ENCODE measurements around the gene NHP2.

Gene NHP2

GRCh38 chr5:178177569-178177968 lies 23.9 kb upstream of the NHP2 start:
- Histone ChIP-seq H3K36me3 (ENCODE audit: control insufficient read depth in 5 of 5, insufficient read depth in 5 of 5, low read length in 5 of 5) (no peaks in the 10 kb centered on the region), H3K9ac (ENCODE audit: low read length in 5 of 5) (no peak overlapping the region), H3K27ac (ENCODE audit: low read depth, low read length) (no peak overlapping the region), H3K4me1 (ENCODE audit: control insufficient read depth in 5 of 5, insufficient read depth in 5 of 5, low read length in 5 of 5) (no peaks in the 10 kb centered on the region), H3K27me3 (ENCODE audit: control insufficient read depth in 5 of 5, insufficient read depth in 4 of 5, low read length in 5 of 5) (peaks cover 0 to 10% (median 2%) of the 10 kb centered on the region in 5 donors), H3K9me3 (ENCODE audit: control insufficient read depth in 5 of 5, low read length in 5 of 5) (peaks cover 0 to 3% (median 0%) of the 10 kb centered on the region in 5 donors), H3K4me3 (ENCODE audit: low read depth in 1 of 5, low read length in 5 of 5) (no peak overlapping the region)

- Histone ChIP-seq H3K9ac (ENCODE audit: low read length in 5 of 5) (no peak overlapping the region), H3K9me3 (ENCODE audit: control insufficient read depth in 5 of 5, low read length in 5 of 5) (peaks cover 0 to 3% (median 0%) of the 10 kb centered on the region in 5 donors), H3K4me1 (ENCODE audit: control insufficient read depth in 5 of 5, insufficient read depth in 5 of 5, low read length in 5 of 5) (no peaks in the 10 kb centered on the region), H3K27me3 (ENCODE audit: control insufficient read depth in 5 of 5, insufficient read depth in 4 of 5, low read length in 5 of 5) (peaks cover 0 to 10% (median 2%) of the 10 kb centered on the region in 5 donors), H3K27ac (ENCODE audit: low read depth, low read length) (no peak overlapping the region), H3K4me3 (ENCODE audit: low read depth in 1 of 5, low read length in 5 of 5) (no peak overlapping the region), H3K36me3 (ENCODE audit: control insufficient read depth in 5 of 5, insufficient read depth in 5 of 5, low read length in 5 of 5) (no peaks in the 10 kb centered on the region)
Observed at GRCh38 chr5:178176791-178177190, 23.1 kb upstream of the NHP2 start.

GRCh38 chr5:178174456-178174855 lies 20.8 kb upstream of the NHP2 start:
- H3K4me3 ChIP-seq (ENCODE audit: low read depth in 1 of 5, low read length in 5 of 5) = no peak overlapping the region
- peaks cover 0 to under 1% (median 0%) of the 10 kb centered on the region in 5 donors for H3K27me3 ChIP-seq (ENCODE audit: control insufficient read depth in 5 of 5, insufficient read depth in 4 of 5, low read length in 5 of 5)
- H3K9ac ChIP-seq (ENCODE audit: low read length in 5 of 5) = no peak overlapping the region
- H3K36me3 ChIP-seq (ENCODE audit: control insufficient read depth in 5 of 5, insufficient read depth in 5 of 5, low read length in 5 of 5) = no peaks in the 10 kb centered on the region
- peaks cover 0 to 2% (median 0%) of the 10 kb centered on the region in 5 donors for H3K9me3 ChIP-seq (ENCODE audit: control insufficient read depth in 5 of 5, low read length in 5 of 5)
- H3K27ac ChIP-seq (ENCODE audit: low read depth, low read length) = no peak overlapping the region
- no peaks in the 10 kb centered on the region for H3K4me1 ChIP-seq (ENCODE audit: control insufficient read depth in 5 of 5, insufficient read depth in 5 of 5, low read length in 5 of 5)

- Histone ChIP-seq H3K9ac (ENCODE audit: low read length in 5 of 5) (no peak overlapping the region), H3K4me3 (ENCODE audit: low read depth in 1 of 5, low read length in 5 of 5) (no peak overlapping the region), H3K27me3 (ENCODE audit: control insufficient read depth in 5 of 5, insufficient read depth in 4 of 5, low read length in 5 of 5) (peaks cover 0 to 8% (median 5%) of the 10 kb centered on the region in 5 donors), H3K4me1 (ENCODE audit: control insufficient read depth in 5 of 5, insufficient read depth in 5 of 5, low read length in 5 of 5) (no peaks in the 10 kb centered on the region), H3K27ac (ENCODE audit: low read depth, low read length) (no peak overlapping the region), H3K9me3 (ENCODE audit: control insufficient read depth in 5 of 5, low read length in 5 of 5) (no peaks in the 10 kb centered on the region), H3K36me3 (ENCODE audit: control insufficient read depth in 5 of 5, insufficient read depth in 5 of 5, low read length in 5 of 5) (no peaks in the 10 kb centered on the region)
Observed at GRCh38 chr5:178170455-178170854, 16.8 kb upstream of the NHP2 start.

- Histone ChIP-seq H3K27ac (ENCODE audit: low read depth, low read length) (no peak overlapping the region), H3K9me3 (ENCODE audit: control insufficient read depth in 5 of 5, low read length in 5 of 5) (no peaks in the 10 kb centered on the region), H3K4me1 (ENCODE audit: control insufficient read depth in 5 of 5, insufficient read depth in 5 of 5, low read length in 5 of 5) (peaks cover 0 to 7% (median 6%) of the 10 kb centered on the region in 5 donors), H3K4me3 (ENCODE audit: low read depth in 1 of 5, low read length in 5 of 5) (no peak overlapping the region), H3K36me3 (ENCODE audit: control insufficient read depth in 5 of 5, insufficient read depth in 5 of 5, low read length in 5 of 5) (no peaks in the 10 kb centered on the region), H3K9ac (ENCODE audit: low read length in 5 of 5) (no peak overlapping the region), H3K27me3 (ENCODE audit: control insufficient read depth in 5 of 5, insufficient read depth in 4 of 5, low read length in 5 of 5) (peaks cover 11 to 21% (median 17%) of the 10 kb centered on the region in 5 donors)
Observed at GRCh38 chr5:178165581-178165980, 11.9 kb upstream of the NHP2 start.

- Histone ChIP-seq H3K4me1 (ENCODE audit: control insufficient read depth in 5 of 5, insufficient read depth in 5 of 5, low read length in 5 of 5) (peaks cover 0 to 7% (median 6%) of the 10 kb centered on the region in 5 donors), H3K9me3 (ENCODE audit: control insufficient read depth in 5 of 5, low read length in 5 of 5) (no peaks in the 10 kb centered on the region), H3K9ac (ENCODE audit: low read length in 5 of 5) (no peak overlapping the region), H3K36me3 (ENCODE audit: control insufficient read depth in 5 of 5, insufficient read depth in 5 of 5, low read length in 5 of 5) (no peaks in the 10 kb centered on the region), H3K27me3 (ENCODE audit: control insufficient read depth in 5 of 5, insufficient read depth in 4 of 5, low read length in 5 of 5) (peaks cover 11 to 21% (median 17%) of the 10 kb centered on the region in 5 donors), H3K27ac (ENCODE audit: low read depth, low read length) (no peak overlapping the region), H3K4me3 (ENCODE audit: low read depth in 1 of 5, low read length in 5 of 5) (peak overlapping the region in 3 of 5 donors; percentile 13 to 47 (median 23))
Observed at GRCh38 chr5:178163772-178164735, 10.4 kb upstream of the NHP2 start.

GRCh38 chr5:178162481-178162880 lies 8.8 kb upstream of the NHP2 start:
- H3K27ac ChIP-seq (ENCODE audit: low read depth, low read length) = no peak overlapping the region
- H3K4me3 ChIP-seq (ENCODE audit: low read depth in 1 of 5, low read length in 5 of 5) = no peak overlapping the region
- no peaks in the 10 kb centered on the region for H3K36me3 ChIP-seq (ENCODE audit: control insufficient read depth in 5 of 5, insufficient read depth in 5 of 5, low read length in 5 of 5)
- H3K9me3 ChIP-seq (ENCODE audit: control insufficient read depth in 5 of 5, low read length in 5 of 5) = no peaks in the 10 kb centered on the region
- peaks cover 0 to 7% (median 6%) of the 10 kb centered on the region in 5 donors for H3K4me1 ChIP-seq (ENCODE audit: control insufficient read depth in 5 of 5, insufficient read depth in 5 of 5, low read length in 5 of 5)
- no peak overlapping the region for H3K9ac ChIP-seq (ENCODE audit: low read length in 5 of 5)
- peaks cover 11 to 21% (median 17%) of the 10 kb centered on the region in 5 donors for H3K27me3 ChIP-seq (ENCODE audit: control insufficient read depth in 5 of 5, insufficient read depth in 4 of 5, low read length in 5 of 5)

- H3K9me3 ChIP-seq (ENCODE audit: control insufficient read depth in 5 of 5, low read length in 5 of 5) = no peaks in the 10 kb centered on the region
- H3K4me3 ChIP-seq (ENCODE audit: low read depth in 1 of 5, low read length in 5 of 5) = no peak overlapping the region
- no peaks in the 10 kb centered on the region for H3K36me3 ChIP-seq (ENCODE audit: control insufficient read depth in 5 of 5, insufficient read depth in 5 of 5, low read length in 5 of 5)
- peaks cover 0 to 7% (median 6%) of the 10 kb centered on the region in 5 donors for H3K4me1 ChIP-seq (ENCODE audit: control insufficient read depth in 5 of 5, insufficient read depth in 5 of 5, low read length in 5 of 5)
- H3K27ac ChIP-seq (ENCODE audit: low read depth, low read length) = no peak overlapping the region
- no peak overlapping the region for H3K9ac ChIP-seq (ENCODE audit: low read length in 5 of 5)
- peaks cover 4 to 13% (median 11%) of the 10 kb centered on the region in 5 donors for H3K27me3 ChIP-seq (ENCODE audit: control insufficient read depth in 5 of 5, insufficient read depth in 4 of 5, low read length in 5 of 5)
Observed at GRCh38 chr5:178160176-178160575, 6.5 kb upstream of the NHP2 start.

GRCh38 chr5:178155065-178155464 lies 1.4 kb upstream of the NHP2 start:
- Histone ChIP-seq H3K9me3 (ENCODE audit: control insufficient read depth in 5 of 5, low read length in 5 of 5) (no peaks in the 10 kb centered on the region), H3K4me3 (ENCODE audit: low read depth in 1 of 5, low read length in 5 of 5) (no peak overlapping the region)

More at GRCh38 chr5:178155065-178155464, 1.4 kb upstream of the NHP2 start:
- Histone ChIP-seq H3K4me1 (ENCODE audit: control insufficient read depth in 5 of 5, insufficient read depth in 5 of 5, low read length in 5 of 5) (peaks cover 0 to 26% (median 19%) of the 10 kb centered on the region in 5 donors), H3K36me3 (ENCODE audit: control insufficient read depth in 5 of 5, insufficient read depth in 5 of 5, low read length in 5 of 5) (peaks cover 0 to 12% (median 11%) of the 10 kb centered on the region in 5 donors), H3K27me3 (ENCODE audit: control insufficient read depth in 5 of 5, insufficient read depth in 4 of 5, low read length in 5 of 5) (no peaks in the 10 kb centered on the region), H3K9ac (ENCODE audit: low read length in 5 of 5) (no peak overlapping the region), H3K27ac (ENCODE audit: low read depth, low read length) (no peak overlapping the region)
